ENCODE measurements around the gene IL36G. TPM values are rescaled to one million over a fixed set of nuclear protein-coding genes. Genes with fewer than 3 reads are reported as not detected.

The IL36G gene
- total RNA-seq, 2 experiments from 2014 or later, result not detected

DNA sequence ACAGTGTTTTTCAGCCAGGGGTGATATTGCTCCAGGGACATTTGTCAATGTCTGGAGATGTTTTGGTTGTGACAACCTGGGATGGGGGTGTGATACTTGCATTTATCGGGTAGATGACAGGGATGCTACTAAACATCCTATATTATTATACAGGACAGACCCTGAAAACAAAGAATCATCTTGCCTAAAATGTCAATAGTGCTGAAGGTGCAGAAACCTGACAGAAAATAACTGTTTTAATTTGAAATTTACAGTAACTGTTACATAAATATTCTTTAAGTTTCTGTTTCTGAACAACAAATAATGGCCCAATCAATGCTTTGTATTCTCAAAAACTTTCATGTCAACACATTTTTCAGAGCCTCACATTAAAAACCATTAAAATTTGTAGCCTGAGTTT lies 29.4 kb downstream of the IL36G start:
- Mint-ChIP-seq H3K4me1 (ENCODE audit: low read depth) (peaks cover 9% of the 10 kb centered on the region), H3K27ac (no peak overlapping the region), H3K36me3 (ENCODE audit: low read depth) (no peaks in the 10 kb centered on the region), H3K27me3 (ENCODE audit: low read depth) (no peaks in the 10 kb centered on the region), H3K4me3 (no peak overlapping the region), H3K9me3 (ENCODE audit: insufficient read depth) (peaks cover 8% of the 10 kb centered on the region)
- no peak for ATAC-seq
- DNase-seq, result no peak
- ChIA-PET POLR2A (no interaction called here), CTCF (no interaction called here)

DNA sequence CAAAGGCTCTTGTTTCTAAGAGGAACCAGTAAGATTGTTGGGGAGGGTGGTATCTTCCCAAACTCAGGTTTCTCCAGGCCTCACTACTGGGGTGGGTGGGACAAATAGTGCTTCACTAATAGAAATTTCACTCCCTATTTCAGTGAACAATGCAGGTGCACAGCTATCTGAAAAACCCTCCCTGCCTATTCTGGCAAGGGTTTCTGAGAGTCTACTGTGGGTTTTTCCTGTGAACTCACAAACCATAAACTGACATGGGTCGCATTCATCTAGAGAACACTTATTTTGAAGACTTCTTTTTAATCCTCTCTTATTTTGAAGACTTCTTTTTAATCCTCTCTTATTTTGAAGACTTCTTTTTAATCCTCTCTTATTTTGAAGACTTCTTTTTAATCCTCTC lies 31.8 kb downstream of the IL36G start:
- H3K27me3 Mint-ChIP-seq (ENCODE audit: low read depth), result peaks cover 5% of the 10 kb centered on the region
- no peak for ATAC-seq
- H3K4me1 Mint-ChIP-seq (ENCODE audit: low read depth), result peaks cover 9% of the 10 kb centered on the region
- DNase-seq, result no peak
- POLR2A ChIA-PET, result no interaction called here
- H3K4me3 Mint-ChIP-seq, result no peak overlapping the region
- CTCF ChIA-PET, result interaction anchor here (0.8 to 2.0 kb wide), 4 partner anchors 8 to 71 kb away, joined by 3 to 8 read pairs (median 4); no protein-coding TSS in a partner anchor
- H3K36me3 Mint-ChIP-seq (ENCODE audit: low read depth), result no peaks in the 10 kb centered on the region
- H3K9me3 Mint-ChIP-seq (ENCODE audit: insufficient read depth), result no peaks in the 10 kb centered on the region
- no peak overlapping the region for H3K27ac Mint-ChIP-seq

DNA sequence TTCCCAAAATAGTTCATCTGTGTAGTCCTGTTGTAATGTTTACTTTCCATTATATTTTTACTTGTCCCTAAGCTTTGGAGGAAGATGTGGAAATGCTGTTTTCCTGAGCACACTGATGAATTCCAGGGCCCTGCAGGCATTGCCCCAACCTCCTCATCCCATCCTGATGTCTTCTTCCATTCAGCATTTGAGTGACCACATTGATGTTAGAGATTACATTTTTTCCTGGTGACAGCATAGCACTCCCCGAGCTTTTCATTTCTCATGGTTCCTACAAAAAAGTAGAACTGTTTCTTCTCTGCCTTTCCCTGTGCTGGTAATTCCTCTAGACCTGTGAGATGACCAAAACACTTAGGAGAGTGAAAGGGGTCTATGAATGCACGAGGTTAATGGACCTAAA lies 32.3 kb downstream of the IL36G start:
- Mint-ChIP-seq H3K9me3 (ENCODE audit: insufficient read depth) (no peaks in the 10 kb centered on the region), H3K27me3 (ENCODE audit: low read depth) (peaks cover 5% of the 10 kb centered on the region), H3K4me1 (ENCODE audit: low read depth) (peaks cover 9% of the 10 kb centered on the region), H3K36me3 (ENCODE audit: low read depth) (no peaks in the 10 kb centered on the region), H3K4me3 (no peak overlapping the region), H3K27ac (no peak overlapping the region)
- DNase-seq (no peak), ATAC-seq (no peak)
- CTCF ChIA-PET, result interaction anchor here (0.8 to 2.0 kb wide), 4 partner anchors 9 to 70 kb away, joined by 3 to 8 read pairs (median 4); no protein-coding TSS in a partner anchor
- POLR2A ChIA-PET, result no interaction called here

DNA sequence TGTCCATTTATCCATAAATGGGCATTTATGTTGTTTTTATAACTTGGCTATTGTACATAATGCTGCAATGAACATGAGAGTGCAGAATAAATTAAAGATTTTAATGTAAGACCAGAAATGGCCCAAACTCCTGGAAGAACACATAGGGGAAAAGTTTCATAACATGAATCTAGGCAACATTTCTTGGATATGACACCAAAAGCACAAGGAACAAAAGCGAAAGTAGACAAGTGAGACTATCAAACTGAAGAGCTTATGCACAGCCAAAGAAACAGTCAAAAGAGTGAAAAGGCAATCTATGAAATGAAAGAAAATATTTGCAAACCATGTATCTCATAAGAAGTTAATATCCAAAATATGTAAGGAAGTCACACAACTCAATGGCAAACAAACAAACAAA lies 33.3 kb downstream of the IL36G start:
- ATAC-seq, result no peak
- ChIA-PET CTCF (no interaction called here), POLR2A (no interaction called here)
- no peak for DNase-seq
- H3K27ac Mint-ChIP-seq, result no peak overlapping the region
- H3K27me3 Mint-ChIP-seq (ENCODE audit: low read depth), result peaks cover 5% of the 10 kb centered on the region
- no peaks in the 10 kb centered on the region for H3K36me3 Mint-ChIP-seq (ENCODE audit: low read depth)
- peaks cover 11% of the 10 kb centered on the region for H3K4me1 Mint-ChIP-seq (ENCODE audit: low read depth)
- no peak overlapping the region for H3K4me3 Mint-ChIP-seq
- H3K9me3 Mint-ChIP-seq (ENCODE audit: insufficient read depth), result no peaks in the 10 kb centered on the region

DNA sequence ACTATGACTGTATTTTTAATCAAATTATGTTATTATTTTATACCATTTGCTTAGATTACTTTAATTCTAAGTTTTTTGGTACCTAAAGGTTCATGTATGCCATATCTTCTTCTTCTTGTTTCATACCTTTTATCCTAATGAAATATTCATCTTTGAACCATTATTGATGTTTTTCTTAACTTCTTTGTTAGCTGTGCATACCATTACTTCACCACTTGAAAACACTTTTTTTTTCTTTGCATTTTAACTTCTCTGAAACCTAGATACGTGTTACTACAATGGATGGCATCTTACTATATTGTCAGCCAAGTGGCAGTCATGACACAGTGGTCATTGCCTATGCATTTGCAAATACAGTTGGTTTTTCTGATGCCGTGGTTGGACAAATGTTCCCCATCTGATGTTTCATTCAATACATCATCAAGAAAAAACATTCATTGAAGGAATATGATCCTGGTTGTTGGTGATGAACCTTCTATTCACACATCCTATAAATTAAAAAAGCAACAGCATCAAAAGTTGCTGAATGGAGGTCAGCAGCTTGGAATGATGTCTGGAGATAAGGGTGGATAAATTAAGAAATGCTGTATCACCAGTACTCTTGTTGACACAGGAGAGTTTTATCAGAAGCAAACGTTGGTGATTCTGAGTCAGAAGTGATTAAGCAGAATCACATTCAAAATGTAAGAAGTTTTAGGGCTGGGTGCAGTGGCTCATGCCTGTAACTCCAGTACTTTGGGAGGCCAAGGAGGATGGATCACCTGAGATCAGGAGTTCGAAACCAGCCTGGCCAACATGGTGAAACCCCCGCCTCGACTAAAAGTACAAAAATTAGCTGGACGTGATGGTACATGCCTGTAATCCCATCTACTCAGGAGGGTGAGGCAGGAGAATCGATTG lies 34.9 kb downstream of the IL36G start:
- CTCF ChIA-PET, result no interaction called here
- POLR2A ChIA-PET, result no interaction called here
- Mint-ChIP-seq H3K27ac (no peak overlapping the region), H3K9me3 (ENCODE audit: insufficient read depth) (no peaks in the 10 kb centered on the region), H3K27me3 (ENCODE audit: low read depth) (peaks cover 9% of the 10 kb centered on the region), H3K4me1 (ENCODE audit: low read depth) (peaks cover 10% of the 10 kb centered on the region), H3K36me3 (ENCODE audit: low read depth) (no peaks in the 10 kb centered on the region), H3K4me3 (no peak overlapping the region)
- DNase-seq, result no peak
- no peak for ATAC-seq

DNA sequence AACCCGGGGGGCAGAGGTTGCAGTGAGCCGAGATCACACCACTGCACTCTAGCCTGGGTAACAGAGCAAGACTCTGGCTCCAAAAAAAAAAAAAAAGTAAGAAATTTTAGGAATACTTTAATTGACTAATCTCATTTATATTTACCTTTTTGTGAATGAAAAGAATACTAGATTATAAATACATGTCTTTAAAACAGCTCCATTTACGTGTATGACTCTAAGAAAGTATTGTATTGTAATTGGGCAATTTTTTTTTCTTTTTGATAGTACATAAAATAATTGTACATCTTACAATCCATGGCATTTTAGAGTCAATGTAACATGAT lies 35.5 kb downstream of the IL36G start:
- no peak overlapping the region for H3K4me3 Mint-ChIP-seq
- no peaks in the 10 kb centered on the region for H3K36me3 Mint-ChIP-seq (ENCODE audit: low read depth)
- POLR2A ChIA-PET, result no interaction called here

DNA sequence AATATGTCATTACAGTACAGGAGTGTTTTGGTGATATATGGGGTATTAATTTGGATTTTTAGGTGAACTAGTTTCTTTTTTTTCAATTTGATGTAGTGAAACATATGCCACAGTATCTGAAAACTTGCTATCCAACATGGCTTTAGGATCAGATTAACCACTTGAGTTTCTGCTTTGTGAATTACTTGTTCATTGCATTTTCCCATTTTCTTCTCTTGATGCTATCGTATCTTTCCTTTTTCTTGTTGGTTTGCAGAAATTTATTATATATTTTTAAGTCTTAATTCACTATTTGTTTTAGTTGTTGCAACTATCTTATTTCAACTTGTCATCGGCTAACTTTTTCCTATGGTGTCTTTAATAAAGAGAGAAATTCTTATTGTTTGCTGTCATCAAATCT lies 36.3 kb downstream of the IL36G start:
- ATAC-seq (no peak), DNase-seq (no peak)
- ChIA-PET POLR2A (no interaction called here), CTCF (no interaction called here)
- H3K27ac Mint-ChIP-seq, result no peak overlapping the region
- peaks cover 17% of the 10 kb centered on the region for H3K27me3 Mint-ChIP-seq (ENCODE audit: low read depth)
- H3K4me1 Mint-ChIP-seq (ENCODE audit: low read depth), result peaks cover 6% of the 10 kb centered on the region
- H3K4me3 Mint-ChIP-seq, result no peak overlapping the region
- no peaks in the 10 kb centered on the region for H3K9me3 Mint-ChIP-seq (ENCODE audit: insufficient read depth)
- no peaks in the 10 kb centered on the region for H3K36me3 Mint-ChIP-seq (ENCODE audit: low read depth)

More for the DNA sequence above, 35.5 kb downstream of the IL36G start:
- CTCF ChIA-PET, result no interaction called here
- Mint-ChIP-seq H3K27ac (no peak overlapping the region), H3K9me3 (ENCODE audit: insufficient read depth) (no peaks in the 10 kb centered on the region), H3K27me3 (ENCODE audit: low read depth) (peaks cover 9% of the 10 kb centered on the region), H3K4me1 (ENCODE audit: low read depth) (peaks cover 6% of the 10 kb centered on the region)
- DNase-seq, result no peak
- no peak for ATAC-seq

DNA sequence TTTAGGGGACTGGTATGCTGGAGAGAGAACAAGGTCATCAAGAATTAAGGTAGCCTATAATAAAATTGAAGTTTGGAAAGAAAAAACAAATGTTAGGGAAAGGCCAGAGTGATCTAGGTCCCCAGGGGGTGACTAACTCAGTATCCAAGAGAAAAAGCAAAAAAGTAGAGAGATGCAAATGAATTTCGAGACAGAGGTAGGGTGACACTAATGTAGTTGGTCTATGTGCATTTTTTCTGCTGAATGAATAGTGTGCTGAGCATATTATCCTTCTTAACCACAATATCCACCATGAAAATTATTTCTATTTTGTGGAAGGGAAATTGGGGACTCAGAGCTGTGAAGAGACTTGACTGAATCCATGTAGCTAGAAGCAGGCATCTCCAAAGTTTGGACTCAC lies 37.2 kb downstream of the IL36G start:
- ChIA-PET POLR2A (no interaction called here), CTCF (interaction anchor here (1.1 to 1.3 kb wide), 2 partner anchors 19 to 25 kb away, joined by 3 to 4 read pairs; no protein-coding TSS in a partner anchor)
- no peaks in the 10 kb centered on the region for H3K36me3 Mint-ChIP-seq (ENCODE audit: low read depth)
- no peak overlapping the region for H3K4me3 Mint-ChIP-seq
- ATAC-seq (no peak), DNase-seq (no peak)
- H3K27ac Mint-ChIP-seq, result no peak overlapping the region
- H3K9me3 Mint-ChIP-seq (ENCODE audit: insufficient read depth), result no peaks in the 10 kb centered on the region
- peaks cover 17% of the 10 kb centered on the region for H3K27me3 Mint-ChIP-seq (ENCODE audit: low read depth)
- H3K4me1 Mint-ChIP-seq (ENCODE audit: low read depth), result peaks cover 6% of the 10 kb centered on the region

DNA sequence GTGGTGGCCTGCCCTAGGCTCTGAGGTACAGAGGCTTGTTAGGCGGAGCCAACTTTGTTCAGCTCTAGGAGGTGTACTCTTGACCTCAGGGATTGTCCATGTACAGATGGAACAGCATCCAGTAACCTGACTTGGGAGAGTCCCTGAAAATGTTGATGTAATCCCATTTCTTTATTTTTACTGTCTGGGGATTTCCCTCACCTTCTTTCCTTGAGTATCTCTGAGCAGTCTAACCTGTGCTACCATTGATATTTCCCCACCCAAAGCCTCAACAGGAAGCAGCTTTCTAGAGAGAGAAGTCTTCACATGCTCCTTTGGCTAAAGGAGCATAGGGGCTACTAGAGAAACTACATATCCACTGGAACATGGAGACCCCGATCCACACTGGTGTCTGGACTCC lies 37.8 kb downstream of the IL36G start:
- Mint-ChIP-seq H3K9me3 (ENCODE audit: insufficient read depth) (no peaks in the 10 kb centered on the region), H3K27ac (no peak overlapping the region), H3K4me3 (no peak overlapping the region), H3K27me3 (ENCODE audit: low read depth) (peaks cover 17% of the 10 kb centered on the region), H3K4me1 (ENCODE audit: low read depth) (peaks cover 6% of the 10 kb centered on the region), H3K36me3 (ENCODE audit: low read depth) (no peaks in the 10 kb centered on the region)
- no peak for ATAC-seq
- ChIA-PET CTCF (interaction anchor here (1.1 to 1.3 kb wide), 2 partner anchors 20 to 25 kb away, joined by 3 to 4 read pairs; no protein-coding TSS in a partner anchor), POLR2A (no interaction called here)
- DNase-seq, result no peak

DNA sequence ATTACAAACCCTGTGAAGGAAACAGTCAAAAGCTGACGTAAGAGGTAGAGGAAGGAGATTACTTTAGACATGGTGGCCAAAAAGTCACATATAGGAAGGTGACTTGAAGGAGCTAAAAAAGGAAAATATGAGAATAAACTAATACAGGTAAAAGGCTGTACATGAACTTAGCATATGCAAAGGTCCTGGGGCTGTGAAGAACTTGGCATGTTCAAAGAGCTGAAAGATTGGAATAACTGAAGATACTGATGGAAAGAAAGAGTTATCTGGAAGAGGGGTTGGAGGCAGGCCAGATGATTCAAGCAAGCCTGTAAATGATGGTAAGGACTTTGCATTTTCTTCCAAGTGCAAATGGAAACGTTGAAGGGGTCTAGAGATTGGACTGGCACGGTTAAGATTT lies 40.7 kb downstream of the IL36G start:
- Mint-ChIP-seq H3K4me3 (no peak overlapping the region), H3K27me3 (ENCODE audit: low read depth) (peaks cover 22% of the 10 kb centered on the region), H3K36me3 (ENCODE audit: low read depth) (no peaks in the 10 kb centered on the region), H3K27ac (no peak overlapping the region), H3K9me3 (ENCODE audit: insufficient read depth) (no peaks in the 10 kb centered on the region), H3K4me1 (ENCODE audit: low read depth) (peaks cover 2% of the 10 kb centered on the region)
- ChIA-PET POLR2A (no interaction called here), CTCF (interaction anchor here (1.0 to 1.5 kb wide), 2 partner anchors 57 to 61 kb away, joined by 3 to 5 read pairs; no protein-coding TSS in a partner anchor)
- no peak for ATAC-seq
- no peak for DNase-seq

DNA sequence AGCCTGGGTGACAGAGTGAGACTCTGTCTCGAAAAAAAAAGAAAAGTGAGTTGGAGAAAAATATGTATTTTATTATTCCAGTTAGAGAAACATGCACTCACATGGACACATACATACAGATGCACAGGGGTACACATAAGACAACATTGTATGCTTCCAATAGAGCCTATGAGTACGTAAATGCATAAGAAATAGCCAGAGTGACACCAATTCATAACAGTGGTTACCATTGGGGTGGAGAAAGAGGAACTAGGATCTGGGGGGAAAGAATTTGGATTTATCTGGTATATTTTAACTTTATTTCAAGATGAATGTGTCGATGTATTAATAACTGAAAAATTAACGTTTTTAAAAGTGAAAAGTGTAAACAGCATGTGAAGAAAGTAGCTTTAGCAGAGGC lies 43.5 kb downstream of the IL36G start:
- Mint-ChIP-seq H3K27me3 (ENCODE audit: low read depth) (peaks cover 32% of the 10 kb centered on the region), H3K9me3 (ENCODE audit: insufficient read depth) (no peaks in the 10 kb centered on the region), H3K27ac (no peak overlapping the region), H3K4me3 (no peak overlapping the region), H3K4me1 (ENCODE audit: low read depth) (no peaks in the 10 kb centered on the region), H3K36me3 (ENCODE audit: low read depth) (no peaks in the 10 kb centered on the region)
- DNase-seq (no peak), ATAC-seq (no peak)
- ChIA-PET POLR2A (interaction anchor here (0.7 kb wide), 1 partner anchor 36 kb away, joined by 3 read pairs; no protein-coding TSS in a partner anchor), CTCF (interaction anchor here (0.6 kb wide), 1 partner anchor 70 kb away, joined by 3 read pairs; no protein-coding TSS in a partner anchor)

DNA sequence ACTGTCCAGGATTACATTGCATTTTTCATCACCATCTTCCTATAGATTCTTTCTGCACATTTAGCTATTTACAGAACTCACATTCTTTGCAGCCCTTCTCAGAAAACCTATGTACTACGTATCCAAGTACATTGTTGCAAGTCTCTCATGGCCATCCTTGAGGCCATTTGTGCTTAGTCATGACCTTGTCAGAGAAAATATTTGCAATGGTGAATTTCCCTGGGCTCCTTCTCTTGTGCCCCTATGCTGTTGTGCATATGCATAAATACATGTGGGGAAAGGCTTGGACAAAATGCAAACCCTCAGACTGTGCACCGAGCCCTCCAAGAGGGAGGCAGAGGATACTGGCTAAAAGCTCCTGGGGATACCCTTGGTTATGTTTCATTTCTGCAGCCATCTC lies 47.0 kb downstream of the IL36G start:
- DNase-seq (no peak), ATAC-seq (no peak)
- ChIA-PET CTCF (no interaction called here), POLR2A (no interaction called here)
- Mint-ChIP-seq H3K27me3 (ENCODE audit: low read depth) (peaks cover 38% of the 10 kb centered on the region), H3K9me3 (ENCODE audit: insufficient read depth) (no peaks in the 10 kb centered on the region), H3K36me3 (ENCODE audit: low read depth) (no peaks in the 10 kb centered on the region), H3K4me3 (no peak overlapping the region), H3K4me1 (ENCODE audit: low read depth) (no peaks in the 10 kb centered on the region), H3K27ac (no peak overlapping the region)

Data from activated CD8-positive, alpha-beta T cell treated with anti-CD3 and anti-CD28 coated beads, Interleukin-2, amount 10 ng/mL, durations not matched to agents 7 days and 5 days (primary cell).